Activated CD4-positive, alpha-beta T cell treated with anti-CD3 and anti-CD28 coated beads for 36 hours (primary cell): ENCODE results near the gene C3AR1. TPM values are rescaled to one million over a fixed set of nuclear protein-coding genes. Genes with fewer than 3 reads are reported as not detected.
A peak's percentile ranks its signal among the peaks of the same experiment; 100 is the strongest.

Experiments
- ATAC-seq: fragments of 200-7000 bp; cut with Tn5 transposase; one replicate; pipeline ENCODE4 v1.10.0; 2021; ENCODE audit warnings: mild to moderate bottlenecking, moderate library complexity
- CTCF ChIA-PET: fragments of 350-600 bp; sonication (Branson Sonifier 250); formaldehyde crosslinking; loops from one replicate; lab custom pipeline; 2021; ENCODE audit warnings: antibody characterized with exemption; lab: Charles Lee
- POLR2A ChIA-PET: fragments of 350-600 bp; sonication (Branson Sonifier 250); formaldehyde crosslinking; loops from one replicate; lab custom pipeline; 2021; ENCODE audit warnings: antibody characterized with exemption, inconsistent platforms; lab: Charles Lee
- DNase-seq: peaks from one replicate; pipeline ENCODE4 v3.0.0-alpha.2; 2020
- H3K27ac Mint-ChIP-seq: one replicate; pipeline ENCODE4 v1.8.0; 2021; ENCODE audit warnings: mixed read lengths
- H3K27me3 Mint-ChIP-seq: one replicate; pipeline ENCODE4 v1.8.0; 2021; ENCODE audit warnings: mixed read lengths
- H3K36me3 Mint-ChIP-seq: one replicate; pipeline ENCODE4 v1.8.0; 2021; ENCODE audit warnings: low read depth, mixed read lengths
- H3K4me1 Mint-ChIP-seq: one replicate; pipeline ENCODE4 v1.8.0; 2021; ENCODE audit warnings: mixed read lengths
- H3K4me3 Mint-ChIP-seq: one replicate; pipeline ENCODE4 v1.8.0; 2021; ENCODE audit warnings: mild to moderate bottlenecking, moderate library complexity, mixed read lengths
- H3K9me3 Mint-ChIP-seq: one replicate; pipeline ENCODE4 v1.8.0; 2021; ENCODE audit warnings: low read depth, mixed read lengths
- intact Hi-C, 2 experiments: fragments of 100-400 bp; cut with DNase I in 1 of 2; cut with micrococcal nuclease in 1 of 2; formaldehyde crosslinking; loops; one replicate each; pipeline versions ENCODE4 v1.14.2 to v1.15.1; 2022 to 2024; cut with DNase I, micrococcal nuclease
- total RNA-seq, 2 experiments: library from RNA; stranded (reverse); gene quantifications; one replicate each; pipeline ENCODE4 v1.2.3, GENCODE V29; 2021

The C3AR1 gene
- total RNA-seq, 2 experiments from 2014 or later, result 0.33 to 0.57 TPM

DNA sequence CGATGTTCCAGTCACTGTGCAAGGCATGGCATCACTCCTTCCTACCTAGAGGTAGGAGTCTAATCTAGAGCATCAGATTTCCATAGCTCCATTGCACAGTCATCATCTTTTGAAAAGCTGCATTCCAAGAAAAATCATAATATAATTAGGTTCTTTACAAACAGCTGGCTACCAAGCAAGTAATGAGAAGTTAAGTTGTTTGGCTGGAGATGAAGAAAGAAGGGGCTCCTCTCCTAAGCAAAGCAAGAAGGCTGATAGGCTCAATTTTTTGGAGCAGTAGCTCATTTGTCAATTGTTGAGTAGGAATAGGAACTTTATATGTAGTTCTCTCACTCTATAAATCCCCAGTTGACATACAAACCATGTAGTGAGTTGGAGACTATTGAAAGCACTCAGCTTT, 25.4 kb downstream of the C3AR1 start:
- no peaks in the 10 kb centered on the region for H3K9me3 Mint-ChIP-seq
- no peak for DNase-seq
- H3K4me3 Mint-ChIP-seq, result no peak overlapping the region
- no peak for ATAC-seq
- ChIA-PET POLR2A (interaction anchor here (0.5 kb wide), 1 partner anchor 74 kb away, joined by 3 read pairs; no protein-coding TSS in a partner anchor), CTCF (interaction anchor here (0.6 to 2.2 kb wide), 9 partner anchors 9 to 549 kb away, joined by 3 to 12 read pairs (median 3); partner anchors contain the start of gene C3AR1)
- H3K4me1 Mint-ChIP-seq, result peaks cover 36% of the 10 kb centered on the region
- peaks cover 29% of the 10 kb centered on the region for H3K36me3 Mint-ChIP-seq
- H3K27ac Mint-ChIP-seq, result no peak overlapping the region
- intact Hi-C loops, result no loop called here
- no peaks in the 10 kb centered on the region for H3K27me3 Mint-ChIP-seq

DNA sequence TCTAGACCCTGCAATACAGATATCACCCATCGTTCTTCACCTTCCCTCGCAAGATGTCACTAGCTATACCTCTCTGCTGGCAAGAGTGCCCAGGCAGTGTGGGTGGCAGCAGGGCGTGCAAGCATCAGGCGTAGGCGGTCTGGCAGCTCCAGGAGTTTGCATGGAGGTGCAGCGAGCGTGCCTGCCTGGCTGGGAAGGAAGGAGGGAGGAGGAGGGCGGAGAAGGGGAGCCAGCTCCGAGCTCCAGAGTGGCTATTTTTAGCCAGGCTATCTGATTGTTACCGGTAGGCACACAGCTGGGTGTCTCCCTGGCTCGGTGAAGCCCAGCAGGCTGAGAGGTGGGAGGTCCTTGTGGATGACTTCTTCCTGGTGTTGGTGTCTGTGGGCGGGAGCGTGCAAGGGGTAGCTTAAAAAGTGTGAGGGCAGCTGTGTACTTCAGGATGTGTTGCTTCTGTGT, 27.5 kb downstream of the C3AR1 start:
- Mint-ChIP-seq H3K27me3 (no peaks in the 10 kb centered on the region), H3K36me3 (peaks cover 17% of the 10 kb centered on the region), H3K4me3 (peak overlapping the region; percentile 18), H3K4me1 (peaks cover 56% of the 10 kb centered on the region), H3K27ac (peak overlapping the region; percentile 20), H3K9me3 (no peaks in the 10 kb centered on the region)
- intact Hi-C loops, result no loop called here
- POLR2A ChIA-PET, result interaction anchor here (0.6 to 1.4 kb wide), 3 partner anchors 28 to 118 kb away, joined by 3 to 6 read pairs (median 3); partner anchors contain the start of genes C3AR1 and ZNF705A
- ATAC-seq (peak; percentile 66), DNase-seq (peak; percentile 62)
- CTCF ChIA-PET, result interaction anchor here (0.5 to 2.4 kb wide), 13 partner anchors 8 to 1026 kb away, joined by 3 to 20 read pairs (median 3); partner anchors contain the start of genes C3AR1 and SLC2A14

DNA sequence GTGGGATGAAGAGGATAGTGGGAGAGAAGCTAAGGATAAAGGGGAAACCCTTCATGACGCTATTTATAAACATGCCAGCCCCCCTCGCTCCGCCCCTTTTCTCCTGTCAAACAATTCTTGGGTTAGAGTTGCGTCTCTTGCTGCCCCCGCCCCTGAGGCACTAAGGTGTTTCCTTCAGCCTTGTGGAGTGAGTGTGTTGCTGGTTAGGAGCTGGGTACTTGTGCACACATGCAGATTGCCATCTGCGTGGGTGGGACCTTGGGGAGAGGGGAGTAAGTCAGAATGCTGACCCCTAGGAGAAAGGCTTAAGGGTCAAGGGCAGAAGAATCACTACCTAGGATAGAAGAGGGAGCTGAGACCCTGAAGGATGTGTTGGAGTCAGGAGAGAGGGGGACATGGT, 28.2 kb downstream of the C3AR1 start:
- Mint-ChIP-seq H3K4me3 (peak overlapping the region; percentile 18), H3K27me3 (no peaks in the 10 kb centered on the region), H3K9me3 (no peaks in the 10 kb centered on the region), H3K4me1 (peaks cover 59% of the 10 kb centered on the region), H3K27ac (peak overlapping the region; percentile 12), H3K36me3 (peaks cover 15% of the 10 kb centered on the region)
- intact Hi-C loops, result no loop called here
- DNase-seq, result peak; percentile 29
- ChIA-PET CTCF (interaction anchor here (0.6 to 2.4 kb wide), 11 partner anchors 8 to 109 kb away, joined by 3 to 20 read pairs (median 3); partner anchors contain the start of gene C3AR1), POLR2A (interaction anchor here (1.4 kb wide), 1 partner anchor 28 kb away, joined by 6 read pairs; the partner anchor contains the start of gene C3AR1)
- ATAC-seq, result no peak

DNA sequence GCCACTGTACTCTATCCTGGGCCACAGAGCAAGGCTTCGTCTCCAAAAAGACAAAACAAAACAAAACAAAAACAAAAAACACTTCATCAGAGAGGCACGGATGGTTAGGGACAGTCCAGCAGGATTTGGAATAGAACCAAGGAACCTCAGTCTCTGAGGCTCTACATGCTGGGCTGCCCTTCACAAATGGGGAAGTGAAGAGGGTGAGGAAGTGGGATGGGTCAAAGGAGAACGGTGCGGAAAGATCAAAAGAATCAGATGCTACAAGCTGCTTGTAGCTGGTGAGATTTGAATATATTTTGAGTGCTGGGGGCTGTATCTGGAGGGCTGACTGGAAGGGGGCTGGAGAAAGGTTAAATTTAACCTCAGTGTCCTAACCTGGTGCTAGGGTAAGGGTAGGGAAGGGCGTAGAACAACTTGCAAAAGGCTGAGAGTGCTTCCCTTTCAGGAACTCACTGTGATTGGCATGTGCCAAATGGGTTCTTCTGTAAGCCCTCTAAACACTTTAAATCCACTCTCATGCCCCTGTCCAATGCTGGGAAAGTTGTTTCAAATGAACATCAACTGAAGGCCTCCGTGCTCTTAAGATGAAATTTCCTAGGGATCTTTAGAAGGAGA, 29.0 kb downstream of the C3AR1 start:
- peak overlapping the region; percentile 40 for H3K27ac Mint-ChIP-seq
- POLR2A ChIA-PET, result interaction anchor here (1.1 kb wide), 1 partner anchor 10 kb away, joined by 3 read pairs; no protein-coding TSS in a partner anchor

DNA sequence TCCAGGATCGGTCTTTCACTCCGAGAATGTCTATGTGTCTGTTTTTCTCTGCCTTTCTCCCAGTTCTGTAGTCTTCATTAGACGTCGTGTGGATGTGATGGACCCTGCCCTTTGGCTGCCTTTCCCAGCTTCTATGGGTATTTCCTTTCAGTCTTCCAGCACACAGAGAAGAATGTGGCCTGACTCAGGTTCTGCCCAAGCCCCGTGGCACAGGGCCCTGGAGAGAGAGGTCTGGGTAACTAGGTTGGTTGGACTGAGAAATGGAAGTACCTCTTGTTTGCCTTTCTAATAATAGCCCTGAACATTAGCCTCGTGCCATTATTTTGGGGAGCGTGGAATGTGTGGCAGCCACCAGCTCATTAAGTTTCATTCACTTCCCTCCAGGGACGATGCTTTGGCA, 29.8 kb downstream of the C3AR1 start:
- H3K4me1 Mint-ChIP-seq, result peaks cover 63% of the 10 kb centered on the region

More for the DNA sequence above, 29.0 kb downstream of the C3AR1 start:
- ATAC-seq, result no peak
- Mint-ChIP-seq H3K4me3 (no peak overlapping the region), H3K27me3 (no peaks in the 10 kb centered on the region), H3K9me3 (no peaks in the 10 kb centered on the region), H3K36me3 (peaks cover 12% of the 10 kb centered on the region), H3K4me1 (peaks cover 59% of the 10 kb centered on the region)
- CTCF ChIA-PET, result interaction anchor here (0.8 to 2.4 kb wide), 5 partner anchors 9 to 170 kb away, joined by 3 to 20 read pairs (median 3); no protein-coding TSS in a partner anchor
- intact Hi-C loops, result no loop called here
- no peak for DNase-seq

GRCh38 chr12:8035440-8036010, 30.6 kb downstream of the C3AR1 start:
- POLR2A ChIA-PET, result interaction anchor here (1.1 kb wide), 1 partner anchor 8 kb away, joined by 3 read pairs; no protein-coding TSS in a partner anchor
- CTCF ChIA-PET, result interaction anchor here (0.6 to 2.2 kb wide), 3 partner anchors 10 to 30 kb away, joined by 3 to 12 read pairs (median 3); partner anchors contain the start of gene C3AR1
- no peaks in the 10 kb centered on the region for H3K27me3 Mint-ChIP-seq
- no peaks in the 10 kb centered on the region for H3K9me3 Mint-ChIP-seq
- H3K4me3 Mint-ChIP-seq, result no peak overlapping the region
- H3K36me3 Mint-ChIP-seq, result peaks cover 10% of the 10 kb centered on the region
- H3K4me1 Mint-ChIP-seq, result peaks cover 64% of the 10 kb centered on the region
- no peak for DNase-seq
- H3K27ac Mint-ChIP-seq, result no peak overlapping the region
- ATAC-seq, result no peak
- intact Hi-C loops, result no loop called here

More for the DNA sequence above, 29.8 kb downstream of the C3AR1 start:
- ATAC-seq (no peak), DNase-seq (no peak)
- H3K36me3 Mint-ChIP-seq, result peaks cover 10% of the 10 kb centered on the region
- intact Hi-C loops, result no loop called here
- peak overlapping the region; percentile 11 for H3K27ac Mint-ChIP-seq
- no peaks in the 10 kb centered on the region for H3K9me3 Mint-ChIP-seq
- H3K4me3 Mint-ChIP-seq, result no peak overlapping the region
- no peaks in the 10 kb centered on the region for H3K27me3 Mint-ChIP-seq
- ChIA-PET CTCF (interaction anchor here (0.9 to 2.2 kb wide), 2 partner anchors 10 to 30 kb away, joined by 3 to 12 read pairs; partner anchors contain the start of gene C3AR1), POLR2A (interaction anchor here (1.1 kb wide), 1 partner anchor 9 kb away, joined by 3 read pairs; no protein-coding TSS in a partner anchor)

DNA sequence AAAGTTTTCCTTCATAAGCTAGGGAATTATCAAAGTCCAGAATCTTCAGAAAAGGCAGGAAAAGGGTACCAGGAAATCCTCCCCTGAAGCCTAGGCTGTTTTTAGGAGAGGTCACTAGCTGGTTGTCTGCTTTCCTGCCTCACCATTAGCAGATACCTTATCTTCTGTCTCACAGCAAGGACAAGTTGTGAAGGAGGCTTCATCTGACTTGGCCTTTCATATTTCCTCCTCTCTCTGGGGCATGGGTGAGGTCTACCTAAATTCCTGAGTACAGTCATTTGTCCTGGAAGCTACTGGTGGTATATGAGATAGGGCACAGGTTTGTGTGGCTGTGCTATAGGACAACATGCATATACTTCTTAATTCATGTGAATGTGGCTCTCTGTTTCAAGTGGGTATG, 31.4 kb downstream of the C3AR1 start:
- no peaks in the 10 kb centered on the region for H3K9me3 Mint-ChIP-seq
- H3K36me3 Mint-ChIP-seq, result peaks cover 7% of the 10 kb centered on the region
- DNase-seq (no peak), ATAC-seq (no peak)
- no peaks in the 10 kb centered on the region for H3K27me3 Mint-ChIP-seq
- POLR2A ChIA-PET, result interaction anchor here (0.6 kb wide), 1 partner anchor 157 kb away, joined by 3 read pairs; no protein-coding TSS in a partner anchor
- CTCF ChIA-PET, result interaction anchor here (0.6 to 1.8 kb wide), 5 partner anchors 9 to 102 kb away, joined by 3 to 15 read pairs (median 5); no protein-coding TSS in a partner anchor
- H3K4me1 Mint-ChIP-seq, result peaks cover 64% of the 10 kb centered on the region
- intact Hi-C loops, result no loop called here
- no peak overlapping the region for H3K27ac Mint-ChIP-seq
- peak overlapping the region; percentile 84 for H3K4me3 Mint-ChIP-seq

DNA sequence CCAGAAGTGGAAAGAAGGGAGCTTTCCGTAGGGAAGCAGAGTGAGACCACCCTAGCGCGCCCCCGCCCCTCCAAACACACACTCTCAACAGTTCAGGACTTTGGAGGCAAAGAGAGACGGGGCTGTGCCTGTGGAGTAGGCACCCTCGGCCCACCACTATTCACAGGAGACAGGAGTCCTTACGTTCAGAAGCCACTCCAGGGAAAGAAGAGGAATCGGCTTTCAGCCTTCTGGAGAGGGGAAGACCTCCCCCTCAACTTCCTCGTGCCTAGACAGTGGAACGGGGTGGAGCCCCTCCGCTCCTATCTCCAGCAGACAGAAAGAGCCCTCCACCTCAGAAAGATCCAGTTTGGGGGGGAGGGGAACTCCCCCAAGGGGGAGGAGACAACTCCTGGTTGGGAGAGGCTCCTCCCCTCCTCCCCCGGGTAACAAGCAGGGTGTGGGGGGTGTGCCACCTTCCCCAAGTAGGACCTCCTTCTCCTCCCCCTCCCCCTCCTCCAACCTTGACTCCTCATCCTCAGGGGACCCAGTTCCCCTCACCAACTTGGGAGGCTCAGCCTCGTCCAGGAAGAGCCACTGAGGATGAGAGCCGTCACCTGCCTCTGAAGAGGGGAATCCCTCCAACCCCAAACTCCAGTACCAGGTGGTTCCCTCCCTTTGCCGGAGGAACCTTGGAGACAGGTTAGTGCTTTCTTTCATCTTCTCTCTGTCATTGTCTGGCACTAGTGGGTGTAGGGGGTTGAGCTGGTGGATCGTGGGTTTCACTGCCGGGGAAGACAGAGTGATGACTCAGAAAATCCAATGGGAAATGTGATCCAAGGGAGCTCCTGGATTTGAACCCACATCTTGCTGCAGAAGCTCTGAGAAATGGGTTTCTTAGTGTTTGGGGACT, 32.8 kb downstream of the C3AR1 start:
- POLR2A ChIA-PET, result interaction anchor here (0.5 to 0.6 kb wide), 2 partner anchors 102 to 1033 kb away, joined by 4 to 5 read pairs; no protein-coding TSS in a partner anchor
- Mint-ChIP-seq H3K9me3 (no peaks in the 10 kb centered on the region), H3K27ac (peak overlapping the region; percentile 84), H3K27me3 (no peaks in the 10 kb centered on the region), H3K4me3 (peak overlapping the region; percentile 84), H3K4me1 (peaks cover 55% of the 10 kb centered on the region), H3K36me3 (peaks cover 5% of the 10 kb centered on the region)
- ATAC-seq (peak; percentile 41), DNase-seq (peak; percentile 66)
- intact Hi-C loops, result no loop called here
- CTCF ChIA-PET, result interaction anchor here (0.6 to 2.1 kb wide), 6 partner anchors 12 to 44 kb away, joined by 3 to 15 read pairs (median 6); no protein-coding TSS in a partner anchor

- intact Hi-C loops, result loop anchor here in 1 of 2 experiments (1.0 kb wide), 1 partner anchor 50 kb away; the partner anchor contains the start of gene NECAP1
Measured at GRCh38 chr12:8032242-8033152, 33.7 kb downstream of the C3AR1 start, which contains the start of gene FOXJ2. Gene FOXJ2, plus strand, starts transcription at chr12:8032716. Its CDS starts 7,117 bp downstream, at chr12:8039833.

More at GRCh38 chr12:8032242-8033152, 33.7 kb downstream of the C3AR1 start, which contains the start of gene FOXJ2:
- ATAC-seq (peak; percentile 88), DNase-seq (peak; percentile 88)
- CTCF ChIA-PET, result interaction anchor here (0.5 to 2.1 kb wide), 5 partner anchors 10 to 1105 kb away, joined by 3 to 8 read pairs (median 4); no protein-coding TSS in a partner anchor
- Mint-ChIP-seq H3K27me3 (no peaks in the 10 kb centered on the region), H3K36me3 (peaks cover 5% of the 10 kb centered on the region), H3K4me1 (peaks cover 53% of the 10 kb centered on the region), H3K9me3 (no peaks in the 10 kb centered on the region), H3K4me3 (peak within 1 kb of the TSS; percentile 84), H3K27ac (peak within 1 kb of the TSS; percentile 88)
- POLR2A ChIA-PET, result interaction anchor here (0.5 to 0.6 kb wide), 2 partner anchors 105 to 1033 kb away, joined by 3 to 4 read pairs; no protein-coding TSS in a partner anchor
